ENCODE data around the gene FAM219A.
A peak's percentile ranks its signal among the peaks of the same experiment; 100 is the strongest.

FAM219A gene

DNA sequence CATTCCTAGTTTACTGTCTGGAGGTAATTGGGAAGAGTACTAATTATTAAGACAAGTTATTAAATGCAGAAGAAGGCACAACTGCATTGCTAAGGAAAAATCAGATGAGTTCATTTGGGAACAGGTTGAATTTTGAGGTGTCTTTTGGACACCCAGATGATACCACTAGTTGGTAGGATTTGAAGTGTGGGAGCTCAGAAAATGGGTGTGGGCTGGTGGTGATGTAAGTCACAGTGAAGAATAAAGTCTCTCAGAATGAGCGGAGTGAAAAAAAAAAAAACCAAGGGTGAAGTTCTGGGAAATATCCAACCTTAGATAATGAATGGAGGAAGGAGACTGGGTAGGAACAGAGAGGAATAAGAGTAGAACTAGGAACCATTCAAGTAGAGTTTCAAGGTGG, 46.0 kb downstream of the FAM219A start:
- TF ChIP-seq, protein P1, sequence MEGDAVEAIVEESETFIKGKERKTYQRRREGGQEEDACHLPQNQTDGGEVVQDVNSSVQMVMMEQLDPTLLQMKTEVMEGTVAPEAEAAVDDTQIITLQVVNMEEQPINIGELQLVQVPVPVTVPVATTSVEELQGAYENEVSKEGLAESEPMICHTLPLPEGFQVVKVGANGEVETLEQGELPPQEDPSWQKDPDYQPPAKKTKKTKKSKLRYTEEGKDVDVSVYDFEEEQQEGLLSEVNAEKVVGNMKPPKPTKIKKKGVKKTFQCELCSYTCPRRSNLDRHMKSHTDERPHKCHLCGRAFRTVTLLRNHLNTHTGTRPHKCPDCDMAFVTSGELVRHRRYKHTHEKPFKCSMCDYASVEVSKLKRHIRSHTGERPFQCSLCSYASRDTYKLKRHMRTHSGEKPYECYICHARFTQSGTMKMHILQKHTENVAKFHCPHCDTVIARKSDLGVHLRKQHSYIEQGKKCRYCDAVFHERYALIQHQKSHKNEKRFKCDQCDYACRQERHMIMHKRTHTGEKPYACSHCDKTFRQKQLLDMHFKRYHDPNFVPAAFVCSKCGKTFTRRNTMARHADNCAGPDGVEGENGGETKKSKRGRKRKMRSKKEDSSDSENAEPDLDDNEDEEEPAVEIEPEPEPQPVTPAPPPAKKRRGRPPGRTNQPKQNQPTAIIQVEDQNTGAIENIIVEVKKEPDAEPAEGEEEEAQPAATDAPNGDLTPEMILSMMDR (IDR thresholded peaks at IDR 0.05; ENCODE audit: control insufficient read depth, insufficient read depth, low read depth, low read length, missing control alignments), result no peak
- no peak overlapping the region for H3K4me3 ChIP-seq (ENCODE audit: control insufficient read depth, low read depth, low read length)

DNA sequence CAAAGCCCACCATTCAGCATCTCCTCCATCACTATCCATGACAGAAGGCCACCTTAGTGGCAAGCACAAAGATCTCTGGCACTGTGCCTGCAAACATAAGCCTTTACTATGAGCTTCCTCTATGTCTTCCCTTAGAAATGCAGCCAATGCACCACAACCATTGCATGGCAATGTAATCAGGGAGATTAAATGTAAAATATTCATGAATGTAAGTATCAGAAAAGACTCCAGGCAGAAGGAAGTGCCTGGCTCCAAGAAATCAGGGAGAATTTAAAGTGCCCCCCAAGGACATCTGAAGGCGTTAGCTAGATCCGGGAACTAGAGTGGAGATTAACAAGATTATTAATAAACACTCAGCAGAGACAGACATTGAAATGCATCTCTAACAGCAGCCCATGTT, 49.2 kb downstream of the FAM219A start:
- TF ChIP-seq, protein P1 (IDR thresholded peaks at IDR 0.05; ENCODE audit: control insufficient read depth, insufficient read depth, low read depth, low read length, missing control alignments), result no peak
- DNase-seq (ENCODE audit: low read depth), result no peak
- H3K4me3 ChIP-seq (ENCODE audit: control insufficient read depth, low read depth, low read length), result no peak overlapping the region

More for the DNA sequence above, 46.0 kb downstream of the FAM219A start:
- DNase-seq (ENCODE audit: low read depth), result no peak

DNA sequence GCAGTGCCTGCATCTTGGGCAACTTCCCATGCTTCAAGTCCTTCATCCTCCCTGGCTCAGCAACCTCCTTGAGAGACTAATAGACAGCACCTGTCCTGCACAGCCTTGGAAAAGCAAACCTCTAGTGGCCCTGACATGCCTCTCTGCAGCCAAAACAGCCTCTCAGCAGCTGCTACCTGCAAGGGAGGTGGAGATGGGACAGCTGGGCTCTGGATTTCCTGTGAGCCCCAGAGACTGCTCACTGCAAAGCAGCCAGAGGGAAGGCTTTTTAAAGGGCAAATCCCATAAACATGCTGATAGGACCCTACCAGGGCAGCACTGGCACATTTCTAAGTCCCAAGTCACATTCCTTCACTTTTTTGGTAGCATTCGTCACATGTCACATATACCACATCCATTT, 50.2 kb downstream of the FAM219A start:
- H3K4me3 ChIP-seq (ENCODE audit: control insufficient read depth, low read depth, low read length), result no peak overlapping the region
- TF ChIP-seq, protein P1 (IDR thresholded peaks at IDR 0.05; ENCODE audit: control insufficient read depth, insufficient read depth, low read depth, low read length, missing control alignments), result no peak
- DNase-seq (ENCODE audit: low read depth), result no peak

DNA sequence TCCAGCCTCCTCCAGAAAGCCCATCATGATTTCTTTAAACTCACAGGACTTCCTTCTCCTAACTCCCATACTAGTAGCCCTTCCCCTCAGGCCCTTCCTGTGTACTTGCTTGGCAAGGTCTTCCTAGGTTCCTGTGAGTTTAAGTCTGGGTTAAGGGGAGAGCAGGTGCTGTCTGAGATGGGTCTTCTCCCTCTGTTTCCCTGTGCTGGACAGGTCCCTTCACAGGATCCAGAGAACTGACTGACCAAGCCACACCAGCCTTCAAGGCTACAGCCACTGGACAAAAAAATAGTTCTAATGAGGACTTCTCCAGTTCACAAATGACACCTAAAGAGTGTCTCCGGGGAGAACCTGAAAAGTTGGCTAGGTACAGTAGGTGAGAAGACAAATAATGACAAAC, 52.2 kb downstream of the FAM219A start:
- H3K4me3 ChIP-seq (ENCODE audit: control insufficient read depth, low read depth, low read length), result no peak overlapping the region
- TF ChIP-seq, protein P1 (IDR thresholded peaks at IDR 0.05; ENCODE audit: control insufficient read depth, insufficient read depth, low read depth, low read length, missing control alignments), result no peak
- DNase-seq (ENCODE audit: low read depth), result no peak

DNA sequence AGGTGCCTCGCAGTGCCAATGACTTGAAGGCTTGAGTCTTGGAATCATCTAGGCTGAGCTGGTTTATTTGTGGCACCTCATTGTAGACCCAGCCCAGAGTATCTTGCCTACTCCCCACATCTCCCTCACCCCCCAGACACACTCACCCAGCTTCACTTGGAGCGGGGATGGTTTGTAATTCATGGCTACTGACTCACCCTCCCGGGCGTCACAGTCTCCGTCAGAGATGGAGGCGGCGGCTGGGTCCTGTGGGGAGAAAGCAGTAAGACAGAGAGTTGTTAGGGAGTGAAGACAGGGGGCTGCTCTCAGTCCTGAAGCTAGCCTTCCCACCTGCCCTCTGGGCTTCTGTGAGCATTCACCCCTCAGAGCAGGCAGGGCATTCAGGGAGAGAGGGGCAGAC, 52.7 kb downstream of the FAM219A start:
- no peak for DNase-seq (ENCODE audit: low read depth)
- TF ChIP-seq, protein P1 (IDR thresholded peaks at IDR 0.05; ENCODE audit: control insufficient read depth, insufficient read depth, low read depth, low read length, missing control alignments), result no peak
- no peak overlapping the region for H3K4me3 ChIP-seq (ENCODE audit: control insufficient read depth, low read depth, low read length)

DNA sequence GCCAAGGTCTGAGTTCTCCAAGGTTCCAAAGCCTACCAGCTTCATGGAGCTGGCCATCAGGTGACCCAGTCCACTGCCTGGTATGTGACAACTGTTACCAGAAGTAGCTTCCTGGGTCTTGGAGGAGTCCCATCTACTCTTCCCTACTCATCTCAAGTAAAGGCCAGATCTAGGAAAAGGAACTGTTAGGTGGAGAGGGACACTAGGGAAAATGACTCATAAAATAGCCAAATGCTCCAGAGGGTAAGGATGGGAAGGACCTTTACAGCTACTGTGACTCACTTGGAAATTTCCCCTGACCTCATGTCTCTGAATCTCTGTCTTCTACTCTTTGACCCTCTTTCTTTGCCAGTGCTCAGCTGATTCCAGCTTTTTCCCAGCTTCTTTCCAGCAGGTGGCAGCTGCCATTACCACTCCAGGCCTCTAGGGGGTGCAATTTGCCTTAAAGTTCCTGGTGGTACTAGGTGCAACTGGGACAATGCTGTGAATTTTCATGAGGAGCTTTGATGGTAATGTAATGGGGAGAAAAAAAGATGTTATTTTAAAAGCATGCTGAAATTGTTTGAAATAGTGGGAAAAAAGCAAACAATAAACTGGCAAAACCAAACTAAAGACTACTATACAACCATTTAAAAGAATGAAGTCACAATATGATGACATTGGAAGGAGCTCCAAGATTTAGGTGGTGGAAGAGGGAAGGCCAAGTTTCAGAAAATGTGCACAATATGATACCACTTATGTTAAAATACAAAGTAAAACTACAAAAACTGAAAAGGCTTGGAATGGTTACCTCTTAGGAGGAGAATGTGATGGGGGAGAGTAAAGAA, 54.6 kb downstream of the FAM219A start:
- TF ChIP-seq, protein P1 (IDR thresholded peaks at IDR 0.05; ENCODE audit: control insufficient read depth, insufficient read depth, low read depth, low read length, missing control alignments), result peak; percentile 98
- H3K4me3 ChIP-seq (ENCODE audit: control insufficient read depth, low read depth, low read length), result no peak overlapping the region
- no peak for DNase-seq (ENCODE audit: low read depth)
